GM21390 (cell line): Measurements from ENCODE around the gene ACP7.
"Not testable (repeated sequence)": the region's sequence is repeated elsewhere in the genome, so short reads cannot be mapped to it uniquely, and the experiment has no call there.

Experiments used
- ATAC-seq: cut with Tn5 transposase; IDR thresholded peaks from one replicate; pipeline ENCODE4 v1.9.1; 2021; ENCODE audit not compliant: unreplicated experiment

The ACP7 gene

DNA sequence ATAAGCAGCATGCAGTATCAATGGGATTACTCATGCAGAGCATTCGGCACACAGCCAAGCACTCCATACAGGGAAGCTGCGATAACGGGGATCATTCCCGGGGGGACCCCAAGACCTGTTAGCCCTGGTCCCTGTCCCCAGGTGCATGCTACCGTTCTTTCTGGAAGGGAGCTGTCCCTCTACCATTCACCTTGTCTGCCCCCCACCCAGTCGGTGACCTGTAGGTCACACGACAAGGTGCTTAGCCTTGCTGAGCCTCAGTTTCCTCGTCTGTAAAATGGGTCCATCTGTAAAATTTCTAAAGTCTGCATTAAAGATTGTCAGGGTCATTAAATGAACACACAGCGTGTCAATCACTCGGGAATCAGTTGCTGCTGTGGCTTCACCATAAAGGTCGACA lies 6.8 kb upstream of the ACP7 start:
- no peak for ATAC-seq

DNA sequence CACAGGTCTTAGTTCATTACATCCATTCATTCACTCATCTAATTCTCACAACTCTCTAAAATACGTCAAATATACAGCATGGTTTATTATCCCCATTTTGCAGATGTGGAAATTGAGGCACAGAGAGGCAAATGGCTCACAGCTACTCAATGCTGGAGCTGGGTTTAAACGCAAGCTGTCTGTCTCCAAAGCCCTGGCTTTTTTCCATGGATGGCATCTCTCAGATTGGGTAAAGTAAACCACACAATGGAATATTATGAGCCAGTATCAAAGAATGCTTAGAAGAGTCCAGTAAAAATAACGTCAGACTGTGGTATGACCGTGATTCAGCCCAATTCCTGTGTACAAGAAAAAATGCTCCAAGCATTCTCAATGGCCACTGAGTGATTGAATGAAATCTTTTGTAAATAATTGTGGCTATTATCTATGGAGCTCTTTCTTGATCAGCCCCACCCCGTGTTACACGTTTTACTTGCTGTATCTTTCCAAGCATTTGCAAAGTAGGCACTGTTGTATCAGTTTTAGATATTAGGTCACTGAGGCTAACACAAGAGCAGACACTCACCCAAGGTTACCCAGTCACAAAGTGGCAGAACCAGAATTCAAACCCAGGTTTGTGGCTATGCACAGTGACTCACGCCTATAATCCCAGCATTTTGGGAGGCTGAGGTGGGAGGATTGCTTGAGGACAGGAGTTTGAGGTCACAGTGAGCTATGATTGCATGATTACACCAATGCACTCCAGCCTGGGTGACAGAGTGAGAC lies 5.5 kb upstream of the ACP7 start:
- ATAC-seq = no peak

DNA sequence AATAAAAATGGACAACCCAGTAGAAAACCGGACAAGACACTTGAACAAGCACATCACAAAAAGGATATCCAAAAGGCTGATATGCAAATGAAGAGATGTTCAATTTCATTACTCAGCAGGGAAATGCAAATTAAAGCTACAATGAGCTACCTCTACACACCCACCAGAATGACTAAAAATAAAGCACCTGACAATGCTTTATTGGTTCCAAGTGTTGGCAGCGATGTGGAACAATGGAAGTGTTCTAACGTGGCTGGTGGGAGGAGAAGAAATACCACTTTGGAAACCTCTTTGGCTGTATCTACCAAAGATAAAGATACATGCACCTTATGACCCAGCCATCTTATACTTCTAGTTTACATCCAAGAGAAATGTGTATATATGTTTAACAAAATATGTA lies 3.7 kb upstream of the ACP7 start:
- no peak for ATAC-seq

DNA sequence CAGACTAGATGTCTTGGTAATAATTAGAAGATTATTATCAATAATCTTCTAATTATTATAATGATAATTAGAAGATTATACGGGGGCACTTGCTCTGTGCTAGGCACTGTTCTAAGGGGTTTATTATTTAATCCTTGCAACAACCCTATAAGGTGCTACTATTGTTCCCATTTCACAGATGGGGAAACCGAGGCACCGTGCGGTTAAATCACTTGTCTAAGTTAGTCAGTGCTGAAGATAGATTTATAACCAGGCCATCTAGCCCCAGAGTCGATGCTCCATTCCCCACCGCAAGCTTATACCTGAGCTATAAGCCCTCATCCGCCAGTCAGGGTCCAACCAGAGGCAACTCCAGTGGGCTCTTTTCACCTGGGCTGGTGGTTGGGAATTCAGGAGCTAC lies 2.0 kb upstream of the ACP7 start:
- no peak for ATAC-seq

DNA sequence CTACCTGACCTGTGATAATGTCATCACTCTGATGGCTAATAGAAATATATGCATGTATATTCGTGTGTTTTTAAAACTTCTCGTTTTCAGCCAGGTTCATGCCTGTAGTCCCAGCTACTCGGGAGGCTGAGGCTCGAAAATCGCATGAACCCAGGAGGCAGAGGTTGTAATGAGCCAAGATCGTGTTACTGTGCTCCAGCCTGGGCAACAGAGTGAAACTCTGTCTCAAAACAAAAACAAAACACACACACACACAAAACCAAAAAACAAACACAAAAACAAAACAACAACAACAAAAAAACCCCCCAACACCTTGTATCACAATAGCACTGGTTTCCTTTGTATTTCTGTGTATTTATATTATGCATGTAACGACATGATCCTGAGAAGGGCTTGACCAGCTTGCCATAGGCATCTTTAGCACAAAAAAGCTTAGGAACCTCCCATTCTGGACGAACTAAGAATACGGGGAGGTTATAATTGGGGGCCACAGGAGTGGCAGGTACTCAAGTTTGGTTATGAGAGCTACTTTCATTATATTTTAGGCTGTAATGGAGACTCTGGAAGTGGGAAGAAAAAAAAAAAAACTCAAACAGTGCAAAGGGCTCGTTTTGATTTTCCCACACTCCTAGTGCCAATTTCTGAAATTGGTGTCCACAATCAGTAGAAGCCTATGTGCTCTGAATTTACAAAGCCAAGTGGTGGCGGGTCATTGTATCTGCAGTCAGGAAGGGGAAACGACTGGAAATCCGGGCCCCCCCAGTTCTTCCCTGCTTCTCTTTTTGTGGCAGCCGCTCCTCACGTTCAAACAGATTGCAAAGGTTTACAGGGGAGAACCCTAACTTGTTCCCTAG lies 1.2 kb upstream of the ACP7 start:
- ATAC-seq = no peak

DNA sequence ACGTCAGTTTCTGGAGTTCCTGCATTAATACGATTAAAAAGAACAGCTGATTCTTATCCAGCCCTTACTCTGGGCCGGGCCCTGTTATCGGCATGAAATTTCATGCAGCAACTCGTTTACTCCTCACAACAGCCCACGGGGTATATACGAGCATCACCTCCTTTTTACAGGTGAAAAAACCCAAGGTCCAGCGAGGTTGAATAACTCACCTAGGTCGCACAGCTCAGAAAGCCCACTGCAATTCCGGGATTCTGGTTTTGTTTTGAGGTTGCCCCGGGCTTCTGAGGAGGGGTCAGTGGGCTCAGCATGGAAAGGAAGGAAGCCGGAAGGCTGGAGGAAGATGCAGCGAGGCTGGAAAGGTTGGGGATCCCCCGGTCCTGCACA lies 577 bp upstream of the ACP7 start:
- no peak for ATAC-seq

DNA sequence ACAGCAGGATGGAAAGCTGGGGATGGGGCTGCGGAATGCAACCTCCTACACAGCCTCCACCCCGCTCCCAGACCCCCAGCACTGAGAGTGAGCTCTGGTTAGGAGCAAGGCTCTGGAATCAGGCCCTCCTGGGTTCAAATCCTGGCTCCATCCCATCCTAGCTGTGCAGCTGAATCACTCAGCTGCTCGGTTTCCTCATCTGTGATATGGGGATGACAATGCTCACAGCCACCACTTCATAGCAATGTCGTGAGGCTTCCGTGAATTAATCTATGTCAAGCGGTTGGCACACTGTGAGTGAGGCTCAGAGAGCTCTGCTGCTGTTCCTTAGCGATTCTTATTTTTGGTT lies 538 bp downstream of the ACP7 start:
- ATAC-seq = no peak

DNA sequence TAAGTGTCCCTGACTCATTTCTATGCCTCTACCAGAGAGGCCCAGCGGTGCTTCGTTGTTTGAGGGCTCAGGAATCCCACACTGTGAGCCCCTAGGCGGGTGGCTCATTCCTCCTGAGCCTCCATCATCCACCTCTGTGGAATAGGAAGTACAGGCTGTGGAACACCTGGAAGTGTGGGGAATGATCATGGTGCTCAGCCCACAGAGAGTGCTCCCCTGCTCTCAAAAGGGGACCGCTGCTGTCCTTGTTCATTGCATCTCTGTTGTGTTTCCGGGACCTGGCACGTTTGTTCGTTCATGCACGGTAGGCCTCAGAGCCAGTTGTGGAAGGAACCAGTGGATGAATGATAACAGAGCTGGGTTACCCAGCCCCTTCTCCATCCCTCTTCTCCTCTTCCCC lies 1.2 kb downstream of the ACP7 start:
- no peak for ATAC-seq

DNA sequence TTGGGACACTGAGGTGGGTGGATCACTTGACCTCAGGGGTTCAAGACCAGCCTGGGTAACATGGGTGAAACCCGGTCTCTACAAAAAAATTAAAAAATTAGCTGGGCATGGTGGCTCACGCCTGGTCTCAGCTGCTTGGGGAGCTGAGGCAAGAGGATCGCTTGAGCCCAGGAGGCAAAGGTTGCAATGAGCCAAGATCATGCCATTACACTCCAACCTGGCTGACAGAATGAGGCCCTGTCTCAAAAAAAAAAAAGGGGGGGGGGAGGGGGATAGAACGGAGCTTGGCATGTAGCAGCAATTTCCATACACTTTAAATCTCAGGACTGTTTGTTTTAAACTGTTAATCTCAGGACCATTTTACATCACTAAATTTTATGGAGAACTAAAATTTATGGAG lies 2.2 kb downstream of the ACP7 start:
- no peak for ATAC-seq

DNA sequence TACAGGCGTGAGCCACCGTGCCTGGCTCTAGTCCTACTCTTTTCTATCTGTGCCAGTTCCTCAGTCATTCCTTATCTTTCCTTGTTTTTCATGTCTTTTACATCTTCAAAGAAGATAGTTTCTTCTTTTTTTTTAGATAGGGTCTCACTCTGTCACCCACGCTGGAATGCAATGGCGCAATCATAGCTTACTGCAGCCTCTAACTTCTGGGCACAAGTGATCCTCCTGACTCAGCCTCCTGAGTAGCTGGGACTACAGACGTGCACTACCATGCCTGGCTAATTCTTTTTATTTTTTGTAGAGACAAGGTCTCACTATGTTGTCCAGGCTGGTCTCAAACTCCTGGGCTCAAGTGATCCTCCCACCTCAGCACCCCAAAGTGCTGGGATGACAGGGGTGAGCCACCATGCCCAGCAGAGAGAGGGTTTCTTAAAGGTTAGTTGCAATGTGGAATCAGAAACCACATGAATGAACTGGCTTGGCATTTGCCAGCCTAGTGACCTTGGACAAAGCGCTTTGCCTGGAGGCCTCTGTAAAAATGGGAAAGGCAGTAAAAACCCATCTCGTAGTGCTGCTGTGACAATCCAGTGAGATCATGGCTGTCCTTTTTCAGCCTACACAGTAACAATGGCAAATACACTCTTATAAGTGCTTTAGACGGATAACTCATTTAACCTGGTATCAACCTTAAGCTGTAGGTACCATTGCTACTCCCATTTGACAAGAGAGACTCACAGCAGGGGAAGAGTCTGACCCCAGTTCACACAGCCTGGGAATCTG lies 3.9 kb downstream of the ACP7 start:
- ATAC-seq = no peak

DNA sequence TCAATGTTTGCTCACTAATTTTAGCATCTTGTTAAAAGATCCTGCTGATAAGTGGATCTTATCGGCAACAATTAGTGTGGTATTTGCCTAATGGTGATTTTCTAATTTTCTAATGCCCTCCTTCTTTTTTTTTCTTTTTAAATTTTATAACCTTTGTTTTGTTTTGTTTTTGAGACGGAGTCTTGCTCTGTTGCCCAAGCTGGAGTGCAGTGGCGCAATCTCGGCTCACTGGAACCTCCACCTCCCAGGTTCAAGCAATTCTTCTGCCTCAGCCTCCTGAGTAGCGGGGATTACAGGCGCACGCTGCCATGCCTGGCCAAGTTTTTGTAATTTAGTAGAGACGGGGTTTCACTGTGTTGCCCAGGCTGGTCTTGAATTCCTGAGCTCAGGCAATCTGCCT lies 5.8 kb downstream of the ACP7 start:
- ATAC-seq = not testable (repeated sequence)

DNA sequence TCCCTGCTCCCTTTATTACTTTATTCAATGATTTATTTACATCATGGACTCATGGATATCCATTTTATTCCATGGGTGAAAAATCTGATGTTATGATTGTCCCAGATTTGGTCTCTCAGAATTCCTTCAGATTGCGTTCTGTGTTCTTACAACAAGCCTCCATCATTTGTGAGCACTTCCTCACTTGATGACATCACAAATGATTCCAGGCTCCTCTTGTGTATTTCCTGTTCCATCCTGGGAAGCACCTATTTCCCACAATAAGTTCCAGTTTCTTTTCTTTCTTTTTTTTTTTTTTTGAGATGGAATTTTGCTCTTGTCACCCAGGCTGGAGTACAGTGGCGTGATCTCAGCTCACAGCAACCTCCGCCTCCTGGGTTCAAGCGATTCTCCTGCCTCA lies 6.7 kb downstream of the ACP7 start:
- no peak for ATAC-seq

DNA sequence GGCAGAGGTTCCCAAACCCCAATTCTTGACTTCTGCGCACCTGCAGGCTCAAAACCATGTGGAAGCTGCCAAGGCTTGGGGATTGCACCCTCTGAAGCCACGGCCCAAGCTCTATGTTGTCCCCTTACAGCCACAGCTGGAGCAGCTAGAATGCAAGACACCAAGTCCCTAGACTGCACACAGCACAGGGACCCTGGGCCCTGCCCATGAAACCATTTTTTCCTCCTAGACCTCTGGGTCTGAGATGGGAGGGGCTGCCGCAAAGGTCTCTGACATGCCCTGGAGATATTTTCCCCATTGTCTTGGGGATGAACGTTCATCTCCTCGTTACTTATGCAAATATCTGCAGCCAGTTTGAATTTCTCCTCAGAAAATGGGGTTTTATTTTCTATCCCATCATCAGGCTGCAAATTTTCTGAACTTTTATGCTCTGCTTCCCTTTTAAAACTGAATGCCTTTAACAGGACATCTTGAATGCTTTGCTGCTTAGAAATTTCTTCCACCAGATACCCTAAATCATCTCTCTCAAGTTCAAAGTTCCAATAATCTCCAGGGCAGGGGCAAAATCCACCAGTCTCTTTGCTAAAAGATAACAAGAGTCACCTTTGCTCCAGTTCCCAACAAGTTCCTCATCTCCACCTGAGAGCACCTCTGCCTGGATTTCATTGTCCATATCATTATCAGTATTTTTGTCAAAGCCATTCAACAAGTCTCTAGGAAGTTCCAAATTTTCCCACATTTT lies 11.8 kb downstream of the ACP7 start:
- ATAC-seq = not testable (repeated sequence)

DNA sequence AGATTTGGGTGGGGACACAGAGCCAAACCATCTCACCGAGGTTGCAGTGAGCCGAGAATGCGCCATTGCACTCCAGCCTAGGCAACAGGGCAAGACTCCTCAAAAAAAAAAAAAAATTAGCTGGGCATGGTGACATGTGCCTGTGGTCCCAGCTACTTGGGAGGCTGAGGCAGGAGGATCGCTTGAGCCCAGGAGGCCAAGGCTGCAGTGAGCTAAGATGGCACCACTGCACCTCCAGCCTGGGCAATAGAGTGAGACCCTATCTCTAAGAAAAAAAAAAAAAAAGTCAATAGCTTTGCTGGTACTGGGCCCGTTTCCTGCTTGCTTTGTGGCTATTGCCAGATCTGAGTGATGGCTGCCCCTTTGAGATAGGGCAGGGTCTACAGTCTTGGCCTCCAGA lies 13.1 kb downstream of the ACP7 start:
- no peak for ATAC-seq

DNA sequence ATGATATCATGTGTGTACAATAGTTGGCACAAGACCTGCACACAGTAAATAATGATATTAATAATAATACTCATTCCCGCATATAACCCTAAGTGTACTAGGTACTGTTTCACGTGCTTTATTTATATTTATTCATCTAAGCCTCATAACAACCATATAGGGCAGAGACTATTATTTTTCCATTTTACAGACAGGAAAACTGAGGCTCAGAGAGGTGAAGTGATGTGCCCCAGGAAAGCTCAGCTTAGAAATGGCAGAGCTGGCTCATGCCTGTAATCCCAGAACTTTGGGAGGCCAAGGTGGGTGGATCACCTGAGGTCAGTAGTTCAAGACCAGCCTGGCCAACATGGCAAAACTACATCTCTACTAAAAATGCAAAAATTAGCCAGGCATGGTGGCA lies 13.6 kb downstream of the ACP7 start:
- no peak for ATAC-seq

DNA sequence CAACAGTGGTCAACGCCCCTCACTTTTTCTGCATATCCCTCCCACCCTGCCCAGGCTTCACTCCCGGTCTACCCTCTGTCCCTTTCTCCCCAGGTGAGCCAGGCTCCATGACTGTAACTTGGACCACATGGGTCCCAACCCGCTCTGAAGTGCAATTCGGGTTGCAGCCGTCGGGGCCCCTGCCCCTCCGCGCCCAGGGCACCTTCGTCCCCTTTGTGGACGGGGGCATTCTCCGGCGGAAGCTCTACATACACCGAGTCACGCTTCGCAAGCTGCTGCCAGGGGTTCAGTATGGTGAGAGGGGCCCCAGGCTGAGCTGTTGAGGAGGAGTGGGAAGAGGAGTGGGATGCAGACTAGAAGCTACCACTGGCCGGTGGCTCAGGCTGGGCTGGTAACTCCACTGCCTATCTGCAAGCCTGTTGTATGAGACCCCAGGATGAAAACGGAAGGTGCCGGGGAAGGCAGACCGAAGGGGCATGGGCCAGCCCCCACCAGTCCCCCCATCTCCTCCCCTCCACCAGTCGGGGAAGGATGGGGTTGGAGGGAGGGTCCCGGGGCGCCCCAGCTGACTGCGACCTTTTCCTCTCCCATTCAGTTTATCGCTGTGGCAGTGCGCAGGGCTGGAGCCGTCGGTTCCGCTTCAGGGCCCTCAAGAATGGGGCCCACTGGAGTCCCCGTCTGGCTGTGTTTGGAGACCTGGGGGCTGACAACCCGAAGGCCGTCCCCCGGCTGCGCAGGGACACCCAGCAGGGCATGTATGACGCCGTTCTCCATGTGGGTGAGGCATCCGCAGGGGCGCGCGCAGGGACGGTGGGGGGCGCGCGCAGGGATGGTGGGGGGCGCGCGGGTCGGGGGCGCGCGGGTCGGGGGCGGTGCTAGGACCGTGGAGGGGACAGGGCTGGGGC lies 14.4 kb downstream of the ACP7 start:
- ATAC-seq = no peak

DNA sequence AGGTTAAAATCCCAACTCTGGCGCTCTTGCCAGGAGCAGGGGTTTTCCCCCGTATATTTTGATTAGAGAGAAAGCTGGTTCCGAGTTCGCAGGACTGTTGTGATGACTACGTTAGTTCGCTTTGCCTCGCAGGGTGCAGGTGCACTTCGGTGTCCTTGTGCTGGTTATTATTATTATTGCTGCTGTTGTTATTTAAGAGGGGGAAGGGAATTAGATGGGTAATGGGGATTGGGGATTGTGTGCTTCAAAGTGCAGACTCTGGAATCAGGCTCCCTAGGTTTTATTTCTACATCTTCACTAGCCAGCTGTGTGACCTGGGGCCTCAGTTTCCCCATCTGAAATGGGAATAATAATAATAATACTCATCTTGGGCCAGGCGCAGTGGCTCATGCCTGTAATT lies 15.2 kb downstream of the ACP7 start:
- ATAC-seq = no peak

DNA sequence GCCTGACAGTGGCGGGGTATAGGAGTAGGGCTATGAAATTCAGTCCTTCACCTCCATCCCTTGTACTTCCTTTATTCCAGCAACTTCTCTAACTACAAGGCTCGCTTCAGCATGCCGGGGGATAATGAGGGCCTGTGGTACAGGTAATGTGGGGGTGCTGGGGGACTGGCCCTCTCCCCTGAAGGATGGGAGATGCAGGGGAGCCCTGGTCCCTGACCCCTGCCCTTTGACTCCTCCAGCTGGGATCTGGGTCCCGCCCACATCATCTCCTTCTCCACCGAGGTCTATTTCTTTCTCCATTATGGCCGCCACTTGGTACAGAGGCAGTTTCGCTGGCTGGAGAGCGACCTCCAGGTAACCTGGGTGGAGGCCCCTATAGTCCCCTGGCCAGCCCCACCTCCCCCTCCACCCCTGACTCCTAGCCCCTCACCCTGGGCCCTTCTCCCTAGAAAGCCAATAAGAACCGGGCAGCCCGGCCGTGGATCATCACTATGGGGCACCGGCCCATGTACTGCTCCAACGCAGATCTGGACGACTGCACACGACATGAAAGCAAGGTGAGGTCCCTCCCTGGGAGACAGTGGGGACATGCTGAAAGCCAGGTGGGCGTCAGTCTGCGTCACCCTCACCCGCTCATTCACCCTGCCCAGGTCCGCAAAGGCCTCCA lies 16.5 kb downstream of the ACP7 start:
- no peak for ATAC-seq

DNA sequence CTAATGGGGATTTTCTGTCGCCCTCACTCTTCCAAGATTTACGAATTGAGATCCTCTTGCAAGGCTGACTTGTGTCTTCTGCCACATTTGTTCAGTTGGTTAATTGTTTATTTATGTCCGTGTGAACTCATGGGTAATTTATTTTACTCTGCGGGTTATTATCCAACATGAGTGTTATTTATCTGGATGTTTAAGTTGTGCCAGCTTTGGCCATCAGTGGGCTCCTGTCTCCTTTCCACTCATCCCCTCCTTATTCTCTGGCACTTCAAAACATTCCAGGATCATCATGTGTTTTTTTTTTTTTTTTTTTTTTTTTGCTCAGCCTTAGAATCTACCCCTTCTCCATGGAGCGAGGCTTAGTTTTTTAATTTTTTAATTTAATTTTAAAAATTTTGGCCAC lies 19.0 kb downstream of the ACP7 start:
- no peak for ATAC-seq

DNA sequence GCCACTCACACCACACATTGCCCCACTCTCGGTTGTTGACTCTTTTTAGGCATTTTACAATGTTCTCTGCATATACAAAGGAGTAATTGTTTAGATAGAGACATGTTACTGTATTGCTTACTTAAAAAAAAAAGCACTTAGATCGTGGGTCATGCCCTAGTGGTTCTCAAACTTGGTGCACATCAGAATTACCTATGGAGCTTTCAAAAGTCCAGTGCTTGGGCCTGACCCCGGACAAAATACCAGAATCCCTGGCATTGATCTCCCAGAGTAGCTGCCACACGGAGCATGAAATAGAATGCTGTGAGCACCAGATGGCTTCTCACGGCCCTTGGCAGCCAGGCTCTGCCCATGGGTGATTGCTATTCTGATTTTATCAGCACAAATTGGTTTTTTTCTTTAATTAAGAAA lies 20.0 kb downstream of the ACP7 start:
- ATAC-seq = no peak
